Left lung (tissue), 10 donors: ENCODE data around the gene UNKL. TPM values are rescaled to one million over a fixed set of nuclear protein-coding genes. Genes with fewer than 3 reads are reported as not detected.
A peak's percentile ranks its signal among the peaks of the same experiment; 100 is the strongest.

Experiments
- ATAC-seq: fragments of 200-7000 bp; cut with Tn5 transposase; one replicate; pipeline ENCODE4 v1.9.1; 2020; ENCODE audit warnings: moderate library complexity
- DNase-seq, 4 donors: peaks; one replicate each; pipeline ENCODE4 v3.0.0-alpha.2; 2013 to 2020
- H3K27ac ChIP-seq, 2 donors: fragments of 200-600 bp; sonication (generic) in 1 of 2; one replicate each; pipeline versions ENCODE4 v1.5.0 to v1.8.0; 2020 to 2021
- H3K27me3 ChIP-seq, 2 donors: fragments of 200-600 bp; sonication (generic) in 1 of 2; one replicate each; pipeline versions ENCODE4 v1.5.0 to v1.8.0; 2020 to 2021
- H3K36me3 ChIP-seq, 2 donors: fragments of 200-600 bp; sonication (generic) in 1 of 2; one replicate each; pipeline versions ENCODE4 v1.5.0 to v1.8.0; 2020 to 2021
- H3K4me1 ChIP-seq, 2 donors: fragments of 200-600 bp; one replicate each; pipeline ENCODE4 v1.8.0; 2021
- H3K4me3 ChIP-seq, 2 donors: fragments of 200-600 bp; sonication (generic) in 1 of 2; one replicate each; pipeline versions ENCODE4 v1.5.0 to v1.8.0; 2020 to 2021; ENCODE audit warnings: mild to moderate bottlenecking in 1 of 2
- H3K9me3 ChIP-seq, 2 donors: fragments of 200-600 bp; sonication (generic) in 1 of 2; one replicate each; pipeline versions ENCODE4 v1.5.0 to v1.8.0; 2020 to 2021
- CTCF ChIP-seq, 2 donors: fragments of 200-600 bp; sonication (generic) in 1 of 2; IDR thresholded peaks; one replicate each; pipeline versions ENCODE4 v1.5.0 to v1.8.0; 2021; ENCODE audit warnings: antibody characterized with exemption in 2 of 2
- intact Hi-C, 2 donors: fragments of 100-400 bp; cut with DNase I; formaldehyde crosslinking; loops; one replicate each; pipeline versions ENCODE4 v1.11.2 to v1.14.2; 2022
- polyA plus RNA-seq, 6 donors: library from polyadenylated mRNA; unstranded; fragments of 120-200 nt; gene quantifications; one replicate each; pipeline ENCODE4 v1.2.1, GENCODE V29; 2013; ENCODE audit not compliant: insufficient read length in 6 of 6
- total RNA-seq, 2 donors: library from RNA; stranded (reverse); fragmentation: NEBNext Ultra II Directional; extraction: Animal tissue kit (Norgen Biotek cat#: 25700); gene quantifications; one replicate each; pipeline ENCODE4 v1.2.1, GENCODE V29; 2021
- donor health status: DM: no; HTN: yes; CAD: no.
- donor health status: DM: no; HTN: no; CAD: no.

The UNKL gene
- total and polyA plus RNA-seq, 8 donors = 18.9 to 27.3 (median 20.8) TPM

- TF ChIP-seq CTCF (IDR thresholded peaks at IDR 0.05) = no peak
- H3K27me3 ChIP-seq = no peaks in the 10 kb centered on the region
- H3K36me3 ChIP-seq = peaks cover 0 to 89% of the 10 kb centered on the region in 2 donors
- no peak overlapping the region for H3K4me3 ChIP-seq
- H3K27ac ChIP-seq = no peak overlapping the region
- ATAC-seq (no peak), DNase-seq (peak in 1 of 4 donors; percentile 69)
- intact Hi-C loops = no loop called here
- no peaks in the 10 kb centered on the region for H3K4me1 ChIP-seq
- no peaks in the 10 kb centered on the region for H3K9me3 ChIP-seq
These were observed 47.7 kb downstream of the UNKL start for GRCh38 chr16:1366712-1367299.

- DNase-seq (peak in 1 of 4 donors; percentile 78), ATAC-seq (no peak)
- no peak for TF ChIP-seq CTCF (IDR thresholded peaks at IDR 0.05)
These were observed 48.3 kb downstream of the UNKL start for GRCh38 chr16:1366060-1366711.

GRCh38 chr16:1364510-1364909 lies 50.0 kb downstream of the UNKL start:
- Histone ChIP-seq H3K27ac (no peak overlapping the region), H3K4me1 (no peaks in the 10 kb centered on the region), H3K27me3 (no peaks in the 10 kb centered on the region), H3K36me3 (peaks cover 0 to 90% of the 10 kb centered on the region in 2 donors), H3K4me3 (no peak overlapping the region), H3K9me3 (no peaks in the 10 kb centered on the region)
- no peak for TF ChIP-seq CTCF (IDR thresholded peaks at IDR 0.05)
- intact Hi-C loops = no loop called here
- ATAC-seq = no peak
- DNase-seq = peak in 1 of 4 donors; percentile 74

More at GRCh38 chr16:1366060-1366711, 48.3 kb downstream of the UNKL start:
- no peaks in the 10 kb centered on the region for H3K27me3 ChIP-seq
- no peak overlapping the region for H3K27ac ChIP-seq
- H3K4me1 ChIP-seq = no peaks in the 10 kb centered on the region
- intact Hi-C loops = no loop called here
- H3K36me3 ChIP-seq = peaks cover 0 to 90% of the 10 kb centered on the region in 2 donors
- H3K4me3 ChIP-seq = no peak overlapping the region
- H3K9me3 ChIP-seq = no peaks in the 10 kb centered on the region

GRCh38 chr16:1363501-1364041 lies 50.9 kb downstream of the UNKL start:
- DNase-seq = peak in 1 of 4 donors; percentile 92
- peaks cover 0 to 81% of the 10 kb centered on the region in 2 donors for H3K36me3 ChIP-seq
- peak; percentile 40 to 83 for TF ChIP-seq CTCF (IDR thresholded peaks at IDR 0.05)
- no peak overlapping the region for H3K27ac ChIP-seq
- no peaks in the 10 kb centered on the region for H3K4me1 ChIP-seq
- H3K4me3 ChIP-seq = no peak overlapping the region
- H3K27me3 ChIP-seq = no peaks in the 10 kb centered on the region
- ATAC-seq = peak; percentile 91
- H3K9me3 ChIP-seq = no peaks in the 10 kb centered on the region
- intact Hi-C loops = no loop called here

- no peaks in the 10 kb centered on the region for H3K4me1 ChIP-seq
- ATAC-seq = no peak
- no peak overlapping the region for H3K27ac ChIP-seq
- DNase-seq = peak in 1 of 4 donors; percentile 45
- intact Hi-C loops = no loop called here
- peaks cover 0 to 80% of the 10 kb centered on the region in 2 donors for H3K36me3 ChIP-seq
- no peak for TF ChIP-seq CTCF (IDR thresholded peaks at IDR 0.05)
- no peaks in the 10 kb centered on the region for H3K9me3 ChIP-seq
- no peaks in the 10 kb centered on the region for H3K27me3 ChIP-seq
- no peak overlapping the region for H3K4me3 ChIP-seq
These were observed 51.7 kb downstream of the UNKL start for GRCh38 chr16:1362807-1363206.
